Astrocyte (in vitro differentiated cells and primary cell): Measurements from ENCODE around the gene HOXA13. TPM values are rescaled to one million over a fixed set of nuclear protein-coding genes. Genes with fewer than 3 reads are reported as not detected.
A peak's percentile ranks its signal among the peaks of the same experiment; 100 is the strongest.

ENCODE experiments used
- DNase-seq: peaks from one replicate; pipeline ENCODE4 v3.0.0-alpha.2; 2010; ENCODE audit warnings: low read depth
- FAIRE-seq: peaks from 2 replicates; lab custom pipeline; 2011; peaks lifted over from hg19 to GRCh38; lab: Jason Lieb, UNC
- H2AFZ ChIP-seq: 2 replicates; pipeline ENCODE4 v1.6.0; 2012; ENCODE audit warnings: low read depth, low read length, inconsistent platforms
- H3K27ac ChIP-seq: 2 replicates; pipeline ENCODE4 v1.5.1; 2011; ENCODE audit warnings: low read depth, low read length, inconsistent platforms
- H3K27me3 ChIP-seq: 2 replicates; pipeline ENCODE4 v1.6.0; 2011; ENCODE audit warnings: low read length, inconsistent platforms; ENCODE audit not compliant: insufficient read depth
- H3K36me3 ChIP-seq: 2 replicates; pipeline ENCODE4 v1.5.1; 2011; ENCODE audit warnings: low read length, inconsistent platforms; ENCODE audit not compliant: insufficient read depth
- H3K4me1 ChIP-seq: 2 replicates; pipeline ENCODE4 v1.5.1; 2011; ENCODE audit warnings: low read length, inconsistent platforms; ENCODE audit not compliant: insufficient read depth
- H3K4me2 ChIP-seq: 2 replicates; pipeline ENCODE4 v1.6.0; 2012; ENCODE audit warnings: low read length, inconsistent platforms
- H3K4me3 ChIP-seq: 2 replicates; pipeline ENCODE4 v1.5.1; 2011; ENCODE audit warnings: low read depth, mild to moderate bottlenecking, low read length, inconsistent platforms; ENCODE audit not compliant: insufficient read depth
- H3K79me2 ChIP-seq: 2 replicates; pipeline ENCODE4 v1.6.0; 2012; ENCODE audit warnings: mild to moderate bottlenecking, low read length, inconsistent platforms; ENCODE audit not compliant: insufficient read depth
- H3K9ac ChIP-seq: 2 replicates; pipeline ENCODE4 v1.6.0; 2012; ENCODE audit warnings: mild to moderate bottlenecking, low read length, inconsistent platforms
- H3K9me3 ChIP-seq: 2 replicates; pipeline ENCODE4 v1.5.1; 2012; ENCODE audit warnings: low read depth, mild to moderate bottlenecking, low read length, inconsistent platforms; ENCODE audit not compliant: insufficient read depth
- H4K20me1 ChIP-seq: 2 replicates; pipeline ENCODE4 v1.6.0; 2012; ENCODE audit warnings: low read length, inconsistent platforms; ENCODE audit not compliant: insufficient read depth
- H3K27ac Mint-ChIP-seq: one replicate; pipeline ENCODE4 v1.8.0; 2021; ENCODE audit warnings: mild to moderate bottlenecking, mixed read lengths; ENCODE audit not compliant: unreplicated experiment
- H3K27me3 Mint-ChIP-seq: one replicate; pipeline ENCODE4 v1.8.0; 2021; ENCODE audit warnings: low read depth, mixed read lengths; ENCODE audit not compliant: unreplicated experiment
- H3K36me3 Mint-ChIP-seq: one replicate; pipeline ENCODE4 v1.8.0; 2021; ENCODE audit warnings: low read depth, mixed read lengths; ENCODE audit not compliant: unreplicated experiment
- H3K4me1 Mint-ChIP-seq: one replicate; pipeline ENCODE4 v1.8.0; 2021; ENCODE audit warnings: low read depth, mixed read lengths; ENCODE audit not compliant: unreplicated experiment
- H3K4me3 Mint-ChIP-seq: one replicate; pipeline ENCODE4 v1.8.0; 2021; ENCODE audit warnings: mild to moderate bottlenecking, moderate library complexity, mixed read lengths; ENCODE audit not compliant: unreplicated experiment
- H3K9me3 Mint-ChIP-seq: one replicate; pipeline ENCODE4 v1.8.0; 2021; ENCODE audit warnings: mild to moderate bottlenecking, mixed read lengths; ENCODE audit not compliant: unreplicated experiment
- EZH2 ChIP-seq: IDR thresholded peaks from 2 replicates; pipeline ENCODE4 v1.6.1; 2012; ENCODE audit warnings: mild to moderate bottlenecking, low read length, inconsistent platforms; ENCODE audit not compliant: insufficient read depth
- total RNA-seq: library from RNA; stranded (reverse); gene quantifications from 2 replicates; pipeline ENCODE4 v1.2.1, GENCODE V29; 2021
- TF ChIP-seq, protein P1 (sequence below): IDR thresholded peaks from 2 replicates; pipeline ENCODE4 v1.5.1; 2011; ENCODE audit warnings: low read depth, mild to moderate bottlenecking, inconsistent platforms, low read length, moderate library complexity; ENCODE audit not compliant: insufficient read depth

Gene HOXA13
- total RNA-seq, 1 donor from 2014 or later, result not detected

DNA sequence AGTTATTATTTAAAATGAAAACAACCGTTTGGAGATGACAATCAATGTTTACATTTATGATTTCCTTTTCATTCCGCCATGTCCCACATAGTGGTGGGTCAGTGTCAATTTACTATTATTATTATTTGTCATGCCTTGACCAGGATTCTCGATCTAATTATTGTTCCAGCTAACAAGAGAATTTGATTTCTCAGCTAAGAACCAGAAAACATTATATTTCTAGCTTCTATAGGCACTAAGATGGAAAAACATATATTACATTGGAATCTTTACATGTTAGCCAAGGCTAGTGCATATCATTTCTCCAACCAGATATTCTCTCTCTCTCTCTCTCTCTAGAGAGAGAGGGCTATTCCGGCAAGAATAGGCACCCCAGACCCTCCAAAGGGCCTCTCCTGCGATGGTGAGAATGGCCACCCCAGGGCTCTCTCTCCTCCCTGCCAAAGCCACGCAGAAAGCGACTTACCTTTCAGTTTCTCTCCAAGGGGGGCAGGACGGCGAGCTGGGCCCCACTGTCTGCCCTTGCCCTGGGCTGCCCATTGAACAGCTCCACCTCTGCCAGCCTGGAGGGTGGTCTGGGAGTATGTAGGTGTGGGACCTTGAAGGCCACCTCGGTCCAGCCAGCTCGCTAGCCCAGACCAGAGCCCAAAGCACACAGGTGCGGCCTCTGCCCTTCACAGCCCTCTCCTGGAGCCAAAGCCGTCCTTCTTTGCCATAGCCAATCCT lies 49.9 kb downstream of the HOXA13 start:
- Histone ChIP-seq H3K9ac (no peak overlapping the region), H3K4me3 (no peak overlapping the region), H3K36me3 (no peaks in the 10 kb centered on the region), H3K4me2 (peak overlapping the region; percentile 85), H3K79me2 (no peaks in the 10 kb centered on the region), H3K9me3 (peaks cover 30% of the 10 kb centered on the region), H3K27ac (no peak overlapping the region), H4K20me1 (no peaks in the 10 kb centered on the region), H3K4me1 (peaks cover 9% of the 10 kb centered on the region), H2AFZ (peak overlapping the region; percentile 66), H3K27me3 (peaks cover 95% of the 10 kb centered on the region)
- TF ChIP-seq, protein P1, sequence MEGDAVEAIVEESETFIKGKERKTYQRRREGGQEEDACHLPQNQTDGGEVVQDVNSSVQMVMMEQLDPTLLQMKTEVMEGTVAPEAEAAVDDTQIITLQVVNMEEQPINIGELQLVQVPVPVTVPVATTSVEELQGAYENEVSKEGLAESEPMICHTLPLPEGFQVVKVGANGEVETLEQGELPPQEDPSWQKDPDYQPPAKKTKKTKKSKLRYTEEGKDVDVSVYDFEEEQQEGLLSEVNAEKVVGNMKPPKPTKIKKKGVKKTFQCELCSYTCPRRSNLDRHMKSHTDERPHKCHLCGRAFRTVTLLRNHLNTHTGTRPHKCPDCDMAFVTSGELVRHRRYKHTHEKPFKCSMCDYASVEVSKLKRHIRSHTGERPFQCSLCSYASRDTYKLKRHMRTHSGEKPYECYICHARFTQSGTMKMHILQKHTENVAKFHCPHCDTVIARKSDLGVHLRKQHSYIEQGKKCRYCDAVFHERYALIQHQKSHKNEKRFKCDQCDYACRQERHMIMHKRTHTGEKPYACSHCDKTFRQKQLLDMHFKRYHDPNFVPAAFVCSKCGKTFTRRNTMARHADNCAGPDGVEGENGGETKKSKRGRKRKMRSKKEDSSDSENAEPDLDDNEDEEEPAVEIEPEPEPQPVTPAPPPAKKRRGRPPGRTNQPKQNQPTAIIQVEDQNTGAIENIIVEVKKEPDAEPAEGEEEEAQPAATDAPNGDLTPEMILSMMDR, result no peak
- no peak for TF ChIP-seq EZH2
- no peak for DNase-seq
- FAIRE-seq, result no peak
- Mint-ChIP-seq H3K27ac (peak overlapping the region; percentile 41), H3K4me1 (no peaks in the 10 kb centered on the region), H3K36me3 (no peaks in the 10 kb centered on the region), H3K4me3 (no peak overlapping the region), H3K27me3 (peaks cover 86% of the 10 kb centered on the region), H3K9me3 (peaks cover 57% of the 10 kb centered on the region)

DNA sequence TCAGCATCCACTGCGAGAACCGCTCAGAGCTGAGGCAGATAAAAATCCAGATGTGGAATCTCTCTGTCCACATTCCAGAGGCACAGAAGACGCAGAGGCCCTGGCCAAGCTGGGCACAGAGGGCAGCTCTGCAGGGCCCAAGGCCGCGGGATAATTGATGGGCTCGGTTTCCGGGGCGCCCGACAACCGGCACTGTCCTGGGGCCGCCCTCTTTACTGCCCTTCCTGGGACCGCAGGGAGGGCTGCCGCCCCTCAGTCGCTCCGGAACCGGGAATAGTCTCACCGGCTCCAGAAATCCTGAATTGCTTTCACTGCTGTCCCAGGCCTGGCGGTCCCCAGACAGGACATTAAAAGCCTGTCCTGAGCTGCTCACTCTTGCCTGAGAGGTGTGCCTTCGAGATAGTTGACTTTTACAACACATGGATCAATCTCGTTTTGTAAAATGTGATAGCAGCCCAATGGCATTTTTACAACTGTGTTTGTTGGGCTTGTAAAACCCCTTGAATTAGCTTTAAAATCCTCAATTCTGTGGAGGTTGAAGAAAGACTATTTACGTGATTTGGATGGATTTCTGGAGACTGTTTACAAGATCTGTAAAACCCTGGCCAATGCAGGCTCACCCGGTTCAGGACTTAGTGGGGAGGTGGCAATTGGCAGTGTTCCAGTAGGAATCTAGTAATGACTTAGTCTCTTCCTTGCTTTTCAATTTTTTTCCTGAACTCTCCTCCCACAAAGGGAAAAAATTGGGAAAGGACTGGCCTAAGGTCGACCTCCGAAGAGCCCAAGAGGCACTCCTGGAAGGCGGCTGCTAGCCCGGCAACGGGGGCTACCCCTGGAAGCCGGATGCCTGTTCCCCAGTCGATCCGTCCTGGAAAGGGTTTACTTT lies 50.9 kb downstream of the HOXA13 start:
- H3K27ac Mint-ChIP-seq, result no peak overlapping the region
- H3K27me3 ChIP-seq, result peaks cover 95% of the 10 kb centered on the region
- H3K36me3 ChIP-seq, result no peaks in the 10 kb centered on the region
- H3K4me1 ChIP-seq, result peaks cover 5% of the 10 kb centered on the region
- H3K4me2 ChIP-seq, result no peak overlapping the region
- DNase-seq, result no peak
- no peaks in the 10 kb centered on the region for H3K4me1 Mint-ChIP-seq
- no peak overlapping the region for H3K27ac ChIP-seq
- no peak overlapping the region for H3K4me3 ChIP-seq
- H3K9ac ChIP-seq, result no peak overlapping the region
- H3K79me2 ChIP-seq, result no peaks in the 10 kb centered on the region
- H4K20me1 ChIP-seq, result peaks cover 1% of the 10 kb centered on the region
- no peak overlapping the region for H2AFZ ChIP-seq
- H3K9me3 Mint-ChIP-seq, result peaks cover 57% of the 10 kb centered on the region
- TF ChIP-seq, protein P1, result no peak
- TF ChIP-seq EZH2, result no peak
- peaks cover 25% of the 10 kb centered on the region for H3K9me3 ChIP-seq
- H3K36me3 Mint-ChIP-seq, result no peaks in the 10 kb centered on the region
- FAIRE-seq, result peak; percentile 9
- H3K4me3 Mint-ChIP-seq, result no peak overlapping the region
- peaks cover 85% of the 10 kb centered on the region for H3K27me3 Mint-ChIP-seq
